ENCODE data around the gene ZNF652.

ZNF652 gene

GRCh38 chr17:49259663-49260010, 102.4 kb downstream of the ZNF652 start:
- DNase-seq = no peak

- no peak for DNase-seq
These were observed 103.7 kb downstream of the ZNF652 start for GRCh38 chr17:49258394-49258793.

DNA sequence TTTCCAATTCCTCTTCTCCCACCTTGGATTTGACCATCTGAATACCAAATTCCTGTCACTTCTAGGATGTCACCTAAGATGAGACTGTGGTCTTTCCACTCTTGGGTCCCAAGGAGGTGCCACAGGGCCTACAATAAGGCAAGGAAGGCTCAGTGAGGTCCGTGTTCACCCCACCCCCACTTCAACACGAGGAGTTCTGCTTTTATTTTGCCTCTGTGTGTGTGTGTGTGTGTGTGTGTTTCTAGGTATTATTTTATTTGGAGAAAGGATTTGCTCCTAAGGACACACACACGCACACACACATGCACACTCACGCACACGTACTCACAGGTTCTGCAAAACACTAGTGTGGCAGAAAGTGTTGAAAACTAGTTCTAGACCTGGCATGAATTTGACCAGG, 106.9 kb downstream of the ZNF652 start:
- DNase-seq = no peak

- DNase-seq = no peak
These were observed 108.0 kb downstream of the ZNF652 start for GRCh38 chr17:49254066-49254465.

DNA sequence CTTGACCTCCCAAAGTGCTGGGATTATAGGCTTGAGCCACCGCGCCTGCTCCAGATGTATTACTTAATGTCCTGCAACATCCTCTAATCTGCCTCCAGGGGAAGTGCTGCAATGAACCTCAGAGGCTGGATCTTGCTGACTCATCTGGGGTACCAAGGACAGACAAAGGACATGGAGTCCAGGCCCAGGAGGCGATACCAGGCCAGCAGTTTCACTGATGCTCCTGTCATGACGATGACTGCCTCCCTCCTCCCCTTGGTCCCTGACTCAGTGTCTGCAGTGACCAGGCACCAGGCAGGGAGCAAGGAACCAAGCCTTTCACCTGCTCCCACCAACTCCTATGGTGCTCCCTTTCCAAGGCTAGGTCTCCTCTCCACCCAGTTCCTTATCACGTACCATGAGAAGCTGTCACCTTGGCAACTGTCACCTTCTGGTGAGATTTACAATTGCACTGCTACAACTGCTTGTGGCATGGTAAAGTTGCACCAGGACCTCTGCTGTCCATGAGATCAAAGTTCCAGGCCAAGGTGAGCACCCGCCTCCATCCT, 109.8 kb downstream of the ZNF652 start:
- no peak for DNase-seq

DNA sequence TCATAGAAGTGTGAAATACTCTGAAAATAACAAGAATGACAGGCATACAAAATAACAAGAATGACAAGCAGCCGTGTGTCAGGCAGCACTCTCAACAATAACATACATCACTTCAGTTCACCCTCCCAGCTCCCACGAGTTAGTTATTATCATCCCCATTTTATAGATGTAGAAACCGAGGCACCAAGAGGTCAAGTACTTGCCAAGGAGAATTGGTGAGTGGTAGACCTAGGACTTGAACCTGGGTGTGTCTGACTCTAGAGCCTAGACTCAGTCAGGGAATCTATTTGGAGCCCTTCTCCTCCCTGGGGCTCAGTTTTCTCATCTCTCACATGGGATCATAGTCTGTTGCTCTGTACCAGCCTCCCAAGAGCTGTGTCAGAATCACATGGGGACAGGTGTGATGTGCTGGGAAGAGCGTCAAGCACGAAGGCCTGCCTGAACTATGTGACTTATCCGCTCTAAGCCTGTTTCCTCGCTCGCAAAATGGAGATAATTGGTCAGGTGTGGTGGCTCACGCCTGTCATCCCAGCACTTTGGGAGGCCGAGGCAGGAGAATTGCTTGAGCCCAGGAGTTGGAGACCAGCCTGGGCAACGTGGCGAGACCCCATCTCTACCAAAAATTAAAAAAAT, 112.0 kb downstream of the ZNF652 start:
- DNase-seq = no peak

DNA sequence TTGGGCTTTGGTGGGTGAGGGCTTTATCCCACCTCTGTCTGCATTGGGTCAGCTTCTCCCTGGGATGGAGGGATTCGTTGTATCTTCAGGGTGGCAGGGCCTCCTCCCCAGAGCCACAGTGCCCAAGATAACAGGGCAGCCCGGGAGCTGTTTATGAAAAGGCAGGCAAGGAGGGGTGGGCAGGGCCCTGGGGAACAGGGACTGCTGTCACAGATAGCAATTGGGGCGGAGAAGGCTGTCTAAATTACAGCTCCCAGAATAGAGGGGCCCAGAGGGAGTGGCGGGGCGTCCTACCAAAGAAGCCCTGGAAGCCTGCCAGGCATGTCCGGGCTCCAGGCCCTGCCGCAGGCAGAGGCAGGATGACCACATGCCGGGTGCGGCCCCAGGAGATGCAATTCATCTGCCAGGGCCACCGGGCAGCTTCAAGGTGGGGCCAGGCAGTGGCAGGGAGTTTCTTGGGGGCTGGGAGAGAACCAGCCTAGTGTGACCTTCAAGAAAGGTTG, 112.7 kb downstream of the ZNF652 start:
- DNase-seq = no peak

DNA sequence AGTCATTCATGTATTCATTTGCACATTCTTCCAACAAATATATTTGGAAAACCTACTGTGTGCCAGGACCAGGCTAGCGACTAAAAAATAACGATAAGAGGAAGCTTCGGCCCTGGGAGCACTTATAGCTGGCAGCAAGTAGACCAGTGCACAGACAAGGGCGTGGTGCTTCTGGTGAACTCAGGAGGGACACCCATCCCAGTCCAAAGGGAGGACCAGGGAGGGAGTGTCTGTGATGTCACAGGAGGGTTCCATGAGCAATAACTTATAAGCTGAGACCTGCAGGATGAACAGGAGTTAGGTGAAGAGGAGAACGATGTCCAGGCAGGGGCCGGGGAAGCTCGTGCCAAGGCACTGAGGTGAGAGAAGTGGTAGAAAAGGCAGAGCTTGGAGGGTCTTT, 114.1 kb downstream of the ZNF652 start:
- DNase-seq = no peak

- DNase-seq = no peak
These were observed 117.2 kb downstream of the ZNF652 start for GRCh38 chr17:49244839-49245238.
